Measurements from ENCODE around the gene F7. TPM values are rescaled to one million over a fixed set of nuclear protein-coding genes. Genes with fewer than 3 reads are reported as not detected.

F7 gene
- total and polyA plus RNA-seq, 2 of the 4 experiments (the other 2 are of a cell fraction): under 0.01 to 0.07 TPM

DNA sequence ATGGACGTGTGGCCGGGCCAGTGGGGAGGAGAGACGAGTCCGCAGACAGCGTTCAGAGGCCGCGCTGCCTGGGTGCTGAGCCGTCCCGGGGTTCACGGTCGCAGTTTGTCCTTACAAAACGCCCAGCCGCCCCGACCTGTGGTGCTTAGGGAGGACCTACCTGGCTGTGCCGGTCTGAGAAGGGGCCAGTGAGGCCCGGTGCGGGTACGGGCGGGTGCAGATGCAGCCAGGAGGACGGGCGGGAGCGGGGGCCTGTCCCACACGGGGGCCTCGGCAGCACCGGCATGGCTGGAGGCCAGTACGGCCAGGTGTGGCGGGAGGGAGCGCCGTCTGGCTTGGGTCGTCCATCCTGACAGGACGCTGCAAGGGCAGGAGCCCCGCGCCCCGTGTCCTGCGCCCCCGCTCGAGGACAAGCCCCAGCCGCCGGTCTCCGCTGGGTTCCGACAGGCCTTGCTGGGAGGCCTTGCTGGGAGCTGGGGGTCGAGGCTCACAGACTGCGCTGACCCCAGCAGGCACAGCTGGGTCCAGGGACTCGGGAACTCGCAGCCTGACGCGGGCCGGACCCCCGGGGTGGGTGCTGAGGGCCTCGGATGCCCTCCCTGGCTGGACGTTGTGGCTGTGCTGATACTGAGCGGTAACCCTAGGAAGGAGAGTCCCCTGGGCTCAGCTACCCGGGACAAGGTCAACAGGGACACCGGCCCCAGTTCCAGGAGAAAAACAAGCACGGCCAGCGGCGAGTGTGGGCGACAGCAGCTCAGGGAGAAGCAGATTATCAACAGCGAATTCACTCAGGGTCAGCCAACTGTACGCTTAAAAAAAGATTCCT, 47.6 kb downstream of the F7 start:
- Histone ChIP-seq H3K9me3 (ENCODE audit: control insufficient read depth, insufficient read depth, low read length) (no peaks in the 10 kb centered on the region), H3K14ac (replicated peaks; ENCODE audit: low read depth, low read length) (peak overlapping the region; percentile 91), H3K4me1 (ENCODE audit: control insufficient read depth, insufficient read depth, low read length) (peaks cover 11% of the 10 kb centered on the region), H3K23ac (ENCODE audit: low read depth, low read length) (peak overlapping the region; percentile 66), H2AFZ (replicated peaks; ENCODE audit: low read length, poor library complexity) (peak overlapping the region; percentile 93), H3K4me2 (ENCODE audit: low read depth, low read length) (peak overlapping the region; percentile 70), H3K27ac (ENCODE audit: insufficient read depth, low read length) (peak overlapping the region; percentile 68), H3K4ac (ENCODE audit: low read depth, low read length) (peak overlapping the region; percentile 77), H2BK20ac (ENCODE audit: low read depth, low read length) (peak overlapping the region; percentile 55; the same call in 1 of the 2 replicates), H4K8ac (ENCODE audit: low read depth in 2 of 2, low read length in 2 of 2) (peak overlapping the region; percentile 94 to 98), H4K20me1 (ENCODE audit: insufficient read depth, low read length) (no peaks in the 10 kb centered on the region), H3K18ac (ENCODE audit: low read depth, low read length) (peak overlapping the region; percentile 78), H3K36me3 (ENCODE audit: control insufficient read depth, insufficient read depth, low read length) (no peaks in the 10 kb centered on the region), H2AK9ac (replicated peaks; ENCODE audit: low read depth, low read length, poor library complexity) (peak overlapping the region; percentile 96), H3K4me3 (ENCODE audit: insufficient read depth, low read depth, low read length) (peak overlapping the region; percentile 38; the same call in 1 of the 2 replicates), H3K56ac (ENCODE audit: extremely low read depth, insufficient read depth, low read length) (peak overlapping the region; percentile 36), H2BK5ac (ENCODE audit: low read depth, low read length, poor library complexity, severe bottlenecking) (peak overlapping the region; percentile 53), H3K9ac (ENCODE audit: low read depth, low read length) (peak overlapping the region; percentile 59), H3K27me3 (ENCODE audit: control insufficient read depth, insufficient read depth, low read length) (no peaks in the 10 kb centered on the region), H2AK5ac (ENCODE audit: low read depth, low read length) (peak overlapping the region; percentile 93), H2BK120ac (ENCODE audit: low read depth, low read length) (peak overlapping the region; percentile 56), H4K5ac (ENCODE audit: low read depth, low read length) (peak overlapping the region; percentile 92), H4K91ac (ENCODE audit: insufficient read depth, low read depth, low read length) (peak overlapping the region; percentile 82), H3K9me1 (ENCODE audit: insufficient read depth, low read length) (peaks cover 5% of the 10 kb centered on the region; the same call in 1 of the 2 replicates), H2BK15ac (ENCODE audit: low read depth, low read length) (peak overlapping the region; percentile 86; the same call in 1 of the 3 replicates), H3K79me1 (ENCODE audit: low read depth in 1 of 2, low read length in 2 of 2) (no peaks in the 10 kb centered on the region)
- DNase-seq: no peak
- peak; percentile 22 for ATAC-seq (ENCODE audit: low read depth)
- in situ Hi-C loops (cut with MboI; ENCODE audit: low sequenced_read_pairs): no loop called here
- TF ChIP-seq, protein P1, sequence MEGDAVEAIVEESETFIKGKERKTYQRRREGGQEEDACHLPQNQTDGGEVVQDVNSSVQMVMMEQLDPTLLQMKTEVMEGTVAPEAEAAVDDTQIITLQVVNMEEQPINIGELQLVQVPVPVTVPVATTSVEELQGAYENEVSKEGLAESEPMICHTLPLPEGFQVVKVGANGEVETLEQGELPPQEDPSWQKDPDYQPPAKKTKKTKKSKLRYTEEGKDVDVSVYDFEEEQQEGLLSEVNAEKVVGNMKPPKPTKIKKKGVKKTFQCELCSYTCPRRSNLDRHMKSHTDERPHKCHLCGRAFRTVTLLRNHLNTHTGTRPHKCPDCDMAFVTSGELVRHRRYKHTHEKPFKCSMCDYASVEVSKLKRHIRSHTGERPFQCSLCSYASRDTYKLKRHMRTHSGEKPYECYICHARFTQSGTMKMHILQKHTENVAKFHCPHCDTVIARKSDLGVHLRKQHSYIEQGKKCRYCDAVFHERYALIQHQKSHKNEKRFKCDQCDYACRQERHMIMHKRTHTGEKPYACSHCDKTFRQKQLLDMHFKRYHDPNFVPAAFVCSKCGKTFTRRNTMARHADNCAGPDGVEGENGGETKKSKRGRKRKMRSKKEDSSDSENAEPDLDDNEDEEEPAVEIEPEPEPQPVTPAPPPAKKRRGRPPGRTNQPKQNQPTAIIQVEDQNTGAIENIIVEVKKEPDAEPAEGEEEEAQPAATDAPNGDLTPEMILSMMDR (conservative IDR thresholded peaks at IDR 0.05; ENCODE audit: low read depth, low read length): no peak
- TF ChIP-seq CEBPB (IDR thresholded peaks at IDR 0.05; ENCODE audit: low read depth, low read length) (no peak), POLR2A (IDR thresholded peaks at IDR 0.05; ENCODE audit: low read depth, low read length) (no peak), MAZ (IDR thresholded peaks at IDR 0.05; ENCODE audit: borderline replicate concordance, low read depth, low read length) (no peak), MAFK (IDR thresholded peaks at IDR 0.05; ENCODE audit: low read depth, low read length) (no peak), SMC3 (IDR thresholded peaks at IDR 0.05; ENCODE audit: low read depth, low read length) (no peak), BHLHE40 (IDR thresholded peaks at IDR 0.05; ENCODE audit: low read depth, low read length) (no peak)
- TF ChIP-seq, protein P2, sequence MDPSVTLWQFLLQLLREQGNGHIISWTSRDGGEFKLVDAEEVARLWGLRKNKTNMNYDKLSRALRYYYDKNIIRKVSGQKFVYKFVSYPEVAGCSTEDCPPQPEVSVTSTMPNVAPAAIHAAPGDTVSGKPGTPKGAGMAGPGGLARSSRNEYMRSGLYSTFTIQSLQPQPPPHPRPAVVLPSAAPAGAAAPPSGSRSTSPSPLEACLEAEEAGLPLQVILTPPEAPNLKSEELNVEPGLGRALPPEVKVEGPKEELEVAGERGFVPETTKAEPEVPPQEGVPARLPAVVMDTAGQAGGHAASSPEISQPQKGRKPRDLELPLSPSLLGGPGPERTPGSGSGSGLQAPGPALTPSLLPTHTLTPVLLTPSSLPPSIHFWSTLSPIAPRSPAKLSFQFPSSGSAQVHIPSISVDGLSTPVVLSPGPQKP (IDR thresholded peaks at IDR 0.05; ENCODE audit: borderline replicate concordance, low read depth, low read length): no peak
- TF ChIP-seq, protein P3, sequence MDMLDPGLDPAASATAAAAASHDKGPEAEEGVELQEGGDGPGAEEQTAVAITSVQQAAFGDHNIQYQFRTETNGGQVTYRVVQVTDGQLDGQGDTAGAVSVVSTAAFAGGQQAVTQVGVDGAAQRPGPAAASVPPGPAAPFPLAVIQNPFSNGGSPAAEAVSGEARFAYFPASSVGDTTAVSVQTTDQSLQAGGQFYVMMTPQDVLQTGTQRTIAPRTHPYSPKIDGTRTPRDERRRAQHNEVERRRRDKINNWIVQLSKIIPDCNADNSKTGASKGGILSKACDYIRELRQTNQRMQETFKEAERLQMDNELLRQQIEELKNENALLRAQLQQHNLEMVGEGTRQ (IDR thresholded peaks at IDR 0.05; ENCODE audit: low read depth, low read length): no peak
- CTCF ChIA-PET: no interaction called here
- POLR2A ChIA-PET (ENCODE audit: unreplicated experiment): interaction anchor here (0.6 kb wide), 1 partner anchor 253 kb away, joined by 3 read pairs; no protein-coding TSS in a partner anchor
- WGBS, 2 experiments (ENCODE audit: extremely low coverage in 2 of 2, insufficient read length in 1 of 2): 39% methylated on average over 27 of the region's 60 CpGs; no CpG with 5 or more reads in 1 of the 2 experiments
- no TSS peak for BruUV-seq (replicated peaks)
- dilution Hi-C loops (cut with HindIII; ENCODE audit: low sequenced_read_pairs, unreplicated experiment): no loop called here
- intact Hi-C loops (cut with micrococcal nuclease): loop anchor here (2.0 kb wide), 1 partner anchor 58 kb away; no protein-coding TSS in a partner anchor
